Measurements from ENCODE around the gene STMN3.

DNA sequence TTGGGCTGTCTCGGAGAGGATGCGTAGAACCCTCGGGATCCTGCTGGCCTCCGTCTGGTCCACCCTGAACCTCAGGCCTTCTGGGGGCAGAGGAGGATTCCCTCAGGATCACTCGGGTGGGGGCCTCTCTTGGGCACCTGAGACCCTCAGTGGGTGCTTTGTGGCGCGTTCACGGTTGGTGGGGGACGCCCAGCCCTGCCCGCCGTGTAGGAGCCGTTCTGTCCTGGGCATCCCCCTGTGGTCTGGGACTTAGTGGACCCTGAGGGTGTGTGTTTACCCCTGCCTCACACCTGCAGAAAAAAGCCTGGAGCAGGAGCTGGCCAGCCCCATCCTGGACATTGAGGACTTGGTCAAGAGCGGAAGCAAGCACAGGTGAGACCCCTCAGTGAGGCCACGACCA, 12.5 kb upstream of the STMN3 start:
- TF ChIP-seq, protein P1, sequence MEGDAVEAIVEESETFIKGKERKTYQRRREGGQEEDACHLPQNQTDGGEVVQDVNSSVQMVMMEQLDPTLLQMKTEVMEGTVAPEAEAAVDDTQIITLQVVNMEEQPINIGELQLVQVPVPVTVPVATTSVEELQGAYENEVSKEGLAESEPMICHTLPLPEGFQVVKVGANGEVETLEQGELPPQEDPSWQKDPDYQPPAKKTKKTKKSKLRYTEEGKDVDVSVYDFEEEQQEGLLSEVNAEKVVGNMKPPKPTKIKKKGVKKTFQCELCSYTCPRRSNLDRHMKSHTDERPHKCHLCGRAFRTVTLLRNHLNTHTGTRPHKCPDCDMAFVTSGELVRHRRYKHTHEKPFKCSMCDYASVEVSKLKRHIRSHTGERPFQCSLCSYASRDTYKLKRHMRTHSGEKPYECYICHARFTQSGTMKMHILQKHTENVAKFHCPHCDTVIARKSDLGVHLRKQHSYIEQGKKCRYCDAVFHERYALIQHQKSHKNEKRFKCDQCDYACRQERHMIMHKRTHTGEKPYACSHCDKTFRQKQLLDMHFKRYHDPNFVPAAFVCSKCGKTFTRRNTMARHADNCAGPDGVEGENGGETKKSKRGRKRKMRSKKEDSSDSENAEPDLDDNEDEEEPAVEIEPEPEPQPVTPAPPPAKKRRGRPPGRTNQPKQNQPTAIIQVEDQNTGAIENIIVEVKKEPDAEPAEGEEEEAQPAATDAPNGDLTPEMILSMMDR (IDR thresholded peaks at IDR 0.05; ENCODE audit: low read length): no peak
- TF ChIP-seq EZH2 (IDR thresholded peaks at IDR 0.05; ENCODE audit: borderline replicate concordance, low read length): no peak
